GM18517 (cell line): ENCODE results near the gene HS6ST3.

Source experiments
- ATAC-seq: cut with Tn5 transposase; IDR thresholded peaks from one replicate; pipeline ENCODE4 v1.9.1; 2021; ENCODE audit warnings: mild to moderate bottlenecking, moderate library complexity; ENCODE audit not compliant: unreplicated experiment

HS6ST3 gene

GRCh38 chr13:96198038-96198437 is 108.1 kb downstream of the HS6ST3 start:
- ATAC-seq: no peak

DNA sequence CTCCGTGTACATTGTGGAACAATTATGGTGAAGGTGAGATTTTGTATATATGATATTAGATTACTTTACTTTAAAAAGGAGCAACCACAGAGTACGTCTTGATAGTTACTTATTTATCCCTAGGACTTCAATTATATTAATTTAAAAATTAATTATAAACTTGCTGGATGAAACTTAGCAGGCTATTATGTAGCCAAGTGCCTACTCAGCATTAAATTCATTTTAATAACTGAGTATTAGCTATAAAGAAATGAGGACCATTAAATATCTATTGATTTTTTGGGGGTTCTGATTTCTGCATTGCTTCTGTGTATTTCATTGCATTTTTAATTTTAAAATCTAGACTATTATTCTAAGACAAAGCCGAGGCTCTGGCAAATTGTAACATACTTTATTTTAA is 109.4 kb downstream of the HS6ST3 start:
- ATAC-seq: no peak

DNA sequence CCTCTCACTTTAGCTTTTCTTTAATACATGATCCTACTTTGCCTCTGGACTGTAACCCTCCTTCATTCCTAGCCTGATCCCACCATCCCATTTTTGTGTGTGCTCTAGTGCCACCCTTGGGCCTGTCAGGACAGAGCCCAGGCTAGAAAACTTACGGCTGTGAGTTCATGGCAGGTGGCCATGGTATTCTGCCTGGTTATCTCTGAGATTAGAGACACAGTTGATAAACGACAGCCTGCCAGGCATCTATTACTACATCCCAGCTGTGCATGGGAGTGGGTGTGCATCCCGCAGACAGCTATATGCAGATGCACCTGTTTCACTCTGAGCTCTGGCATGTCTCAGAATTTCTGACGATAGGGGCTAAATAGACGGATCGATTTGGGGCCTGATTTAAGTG is 110.9 kb downstream of the HS6ST3 start:
- no peak for ATAC-seq

DNA sequence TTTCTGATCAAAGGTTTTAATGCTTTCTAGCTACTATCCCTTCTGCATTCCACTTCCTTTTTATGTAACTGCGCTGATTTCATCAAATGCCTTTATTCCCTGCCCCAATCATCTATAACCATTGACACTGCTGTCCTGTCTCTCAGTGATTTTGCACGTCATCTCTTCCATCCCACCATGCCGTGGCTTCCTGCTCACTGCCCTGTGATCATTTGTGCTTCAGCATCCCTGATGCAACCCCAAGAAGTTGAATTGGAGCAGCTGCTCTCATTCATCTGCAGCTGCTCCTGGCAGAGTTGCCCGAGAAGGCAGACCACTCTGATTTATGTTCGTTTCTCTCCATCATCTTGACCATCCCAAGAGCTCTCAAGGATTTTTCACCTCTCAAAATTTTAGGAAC is 112.4 kb downstream of the HS6ST3 start:
- no peak for ATAC-seq

GRCh38 chr13:96203471-96203870 is 113.6 kb downstream of the HS6ST3 start:
- no peak for ATAC-seq

DNA sequence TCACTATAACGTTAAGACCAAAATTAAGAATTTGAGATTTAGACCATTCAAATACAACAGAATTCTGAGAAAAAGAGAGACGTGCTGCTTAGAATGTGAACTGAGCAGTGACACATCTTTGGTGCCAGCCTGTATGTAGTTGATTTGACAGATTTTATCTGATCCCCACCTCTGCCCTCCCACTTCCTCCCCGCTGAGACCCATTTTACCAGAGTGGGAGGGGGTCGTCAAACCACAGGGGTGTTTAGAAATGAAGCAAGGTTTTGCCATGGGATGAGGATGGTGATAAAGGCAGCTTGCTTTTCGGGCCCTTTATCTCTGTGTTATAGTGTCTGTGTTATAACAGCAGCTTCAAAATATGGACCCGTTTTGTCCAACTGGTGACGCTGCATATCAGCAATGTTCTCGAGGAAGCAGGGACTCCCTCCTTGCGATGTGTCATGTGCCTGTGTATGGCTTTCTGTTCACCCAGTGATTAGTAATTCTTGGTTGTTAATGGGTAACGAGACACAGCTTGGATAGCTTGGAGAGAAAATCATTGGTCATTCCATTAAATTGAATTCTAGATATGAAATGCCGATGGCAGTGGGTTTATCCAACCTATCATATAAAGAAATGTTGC is 125.0 kb downstream of the HS6ST3 start:
- no peak for ATAC-seq

DNA sequence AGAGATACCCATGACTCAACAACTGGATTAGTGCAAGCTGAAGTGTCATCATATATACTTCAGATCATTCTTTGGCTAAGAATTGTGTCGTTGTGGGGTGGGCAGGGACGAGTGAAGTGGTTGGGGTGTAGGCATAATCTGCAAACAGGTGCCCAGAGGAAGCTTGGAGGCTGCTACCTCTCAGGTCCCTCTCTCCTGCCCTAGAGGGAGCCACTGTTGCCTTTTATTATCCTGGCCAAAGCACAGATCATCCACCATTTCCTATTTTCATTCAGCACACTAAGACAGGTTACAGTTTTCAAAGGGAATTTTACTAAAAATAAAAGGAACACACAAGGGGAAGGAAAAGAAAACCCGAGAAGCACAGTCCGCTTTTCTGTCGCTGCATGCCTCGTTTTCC is 126.6 kb downstream of the HS6ST3 start:
- ATAC-seq: no peak

DNA sequence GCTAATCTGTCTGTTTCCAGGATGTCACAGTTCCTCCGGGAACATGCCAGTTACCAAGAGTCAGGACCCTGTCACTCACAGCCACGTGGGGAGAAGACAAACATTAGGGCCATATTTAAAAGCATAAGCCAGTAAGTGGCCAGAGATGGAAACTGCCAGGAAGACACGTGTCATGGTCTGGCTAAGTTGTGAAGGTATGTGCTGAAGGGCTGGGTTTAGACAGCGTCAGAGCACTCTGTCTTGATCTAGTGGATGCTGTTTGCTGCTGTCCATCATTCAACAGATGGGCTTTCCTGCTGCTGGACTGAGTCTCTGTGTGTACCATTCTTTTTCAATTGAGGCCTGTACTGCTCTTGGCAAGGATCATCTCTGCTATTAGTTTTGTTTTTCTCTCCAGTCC is 128.6 kb downstream of the HS6ST3 start:
- ATAC-seq: no peak

DNA sequence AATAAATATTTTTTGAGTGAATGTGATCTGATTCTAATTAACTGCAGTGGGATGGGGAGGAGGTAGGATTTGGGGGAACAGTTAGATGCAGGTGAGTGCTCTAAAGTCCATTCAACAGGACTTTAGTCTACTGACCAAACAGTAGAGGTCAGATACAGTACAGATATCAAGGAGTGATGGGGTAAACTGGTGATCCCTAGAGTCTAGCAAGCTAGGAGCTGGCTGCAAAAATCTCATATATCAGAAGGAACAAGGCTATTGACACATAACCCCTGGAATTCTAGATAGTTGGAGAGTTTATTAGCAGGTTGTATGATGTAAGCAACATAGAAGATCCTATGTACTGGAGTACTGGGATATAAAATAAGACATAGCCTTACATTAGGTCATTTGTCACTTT is 131.6 kb downstream of the HS6ST3 start:
- no peak for ATAC-seq

DNA sequence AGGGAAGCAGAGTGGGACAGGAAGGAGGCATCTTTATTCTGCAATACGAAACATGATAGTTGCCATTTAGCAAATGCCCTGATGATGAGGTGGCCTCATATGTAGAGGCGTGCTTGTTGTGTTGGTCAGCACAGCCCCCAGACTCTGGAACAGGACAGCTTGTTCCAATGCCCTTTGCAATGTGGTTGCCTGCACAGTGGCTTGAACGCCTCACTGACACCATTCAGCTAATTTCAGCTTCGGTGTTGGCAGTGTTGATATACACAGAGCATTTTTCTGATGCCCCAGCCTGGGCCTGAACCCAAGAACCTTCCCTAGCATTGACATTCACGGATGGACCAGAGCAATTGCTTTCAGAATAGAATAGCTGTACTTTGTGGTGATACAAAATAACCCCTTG is 133.3 kb downstream of the HS6ST3 start:
- no peak for ATAC-seq

DNA sequence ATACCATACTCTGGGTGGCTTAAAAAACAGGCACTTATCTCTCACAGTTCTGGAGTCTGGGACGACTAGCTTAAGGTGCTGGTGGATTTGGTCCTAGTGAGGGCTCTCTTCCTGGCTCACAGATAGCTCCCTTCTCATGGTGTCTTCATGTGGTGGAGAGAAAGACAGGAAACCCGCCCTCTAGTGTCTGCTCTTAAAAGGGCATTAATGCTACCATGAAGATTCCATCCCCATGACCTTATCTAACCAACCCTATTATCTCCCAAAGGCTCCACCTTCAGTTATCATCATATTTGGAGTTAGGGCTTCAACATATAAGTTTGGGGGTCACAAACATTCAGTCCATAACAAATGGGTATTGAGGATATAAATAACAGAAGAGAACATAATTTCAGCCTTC is 139.4 kb downstream of the HS6ST3 start:
- ATAC-seq: no peak

- no peak for ATAC-seq
These were observed 148.3 kb downstream of the HS6ST3 start for GRCh38 chr13:96238241-96238640.

DNA sequence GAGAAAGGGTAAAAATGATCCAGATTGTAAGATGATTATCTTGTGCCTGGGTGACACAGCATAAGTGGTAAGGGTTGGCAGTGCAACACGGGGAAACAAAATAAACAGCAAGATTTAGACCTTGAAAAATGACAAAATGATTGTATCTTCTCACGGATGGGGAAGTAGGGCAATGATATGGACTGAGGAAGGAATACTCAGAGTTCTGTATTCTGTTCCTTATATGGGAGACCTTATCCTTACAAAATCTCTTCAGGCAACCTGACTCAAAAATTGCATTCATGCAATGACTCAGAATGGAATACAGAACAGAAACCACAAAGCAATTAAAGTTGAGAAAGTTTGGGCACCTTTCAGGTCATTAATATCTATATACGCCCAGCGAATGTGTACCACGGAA is 149.0 kb downstream of the HS6ST3 start:
- ATAC-seq: no peak

- ATAC-seq: no peak
These were observed 153.5 kb downstream of the HS6ST3 start for GRCh38 chr13:96243376-96243775.

DNA sequence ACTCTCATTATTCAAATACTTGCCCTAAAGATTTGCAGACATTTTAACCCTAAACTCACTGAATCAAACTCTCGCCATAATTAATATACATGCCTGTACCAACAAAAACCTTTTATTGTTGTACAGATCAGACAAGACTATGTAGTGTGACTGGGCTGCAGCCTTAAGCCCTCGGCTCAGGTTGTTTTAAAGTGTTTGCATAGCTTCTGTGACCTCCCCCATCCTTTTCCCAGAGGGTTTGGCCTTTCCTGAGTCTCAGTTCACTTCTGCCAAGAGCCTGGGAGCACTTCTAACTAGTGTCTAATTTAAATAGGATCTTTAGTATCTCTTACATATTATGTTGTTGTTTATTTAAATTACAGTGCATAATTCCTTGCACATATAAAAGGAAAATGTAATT is 158.2 kb downstream of the HS6ST3 start:
- ATAC-seq: no peak

- ATAC-seq: no peak
These were observed 159.1 kb downstream of the HS6ST3 start for GRCh38 chr13:96248996-96249395.

GRCh38 chr13:96252903-96253302 is 163.0 kb downstream of the HS6ST3 start:
- no peak for ATAC-seq

DNA sequence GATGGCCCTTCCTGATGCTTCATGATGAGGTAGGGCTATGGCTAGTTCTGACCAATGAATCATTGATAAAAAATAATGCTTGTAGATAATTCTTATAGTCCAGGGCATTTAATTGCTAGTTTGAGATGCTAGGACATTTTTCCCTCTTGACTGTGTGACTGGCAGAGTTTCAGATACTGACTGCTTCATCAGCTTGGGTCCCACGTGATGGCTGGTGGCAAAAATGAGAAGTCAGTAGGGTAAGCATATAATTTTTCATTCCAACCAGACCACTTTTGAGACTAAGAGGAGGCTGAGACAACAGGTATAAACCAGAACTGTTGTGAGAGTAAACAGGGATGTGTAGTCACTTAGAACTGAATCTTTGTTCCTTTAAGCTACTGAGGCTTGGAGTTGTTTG is 183.3 kb downstream of the HS6ST3 start:
- no peak for ATAC-seq

GRCh38 chr13:96274046-96274445 is 184.1 kb downstream of the HS6ST3 start:
- no peak for ATAC-seq

GRCh38 chr13:96279904-96280303 is 190.0 kb downstream of the HS6ST3 start:
- ATAC-seq: no peak

GRCh38 chr13:96284971-96285370 is 195.1 kb downstream of the HS6ST3 start:
- ATAC-seq: no peak

- ATAC-seq: no peak
These were observed 195.8 kb downstream of the HS6ST3 start for GRCh38 chr13:96285729-96286128.
